NCI-H1436 (cell line): ENCODE data around the gene MAGI2.
"Not testable (repeated sequence)": the region's sequence is repeated elsewhere in the genome, so short reads cannot be mapped to it uniquely, and the experiment has no call there.

ENCODE experiments used
- DNase-seq: peaks from one replicate; lab custom pipeline; 2025; lab: John Stamatoyannopoulos, UW

MAGI2 gene

DNA sequence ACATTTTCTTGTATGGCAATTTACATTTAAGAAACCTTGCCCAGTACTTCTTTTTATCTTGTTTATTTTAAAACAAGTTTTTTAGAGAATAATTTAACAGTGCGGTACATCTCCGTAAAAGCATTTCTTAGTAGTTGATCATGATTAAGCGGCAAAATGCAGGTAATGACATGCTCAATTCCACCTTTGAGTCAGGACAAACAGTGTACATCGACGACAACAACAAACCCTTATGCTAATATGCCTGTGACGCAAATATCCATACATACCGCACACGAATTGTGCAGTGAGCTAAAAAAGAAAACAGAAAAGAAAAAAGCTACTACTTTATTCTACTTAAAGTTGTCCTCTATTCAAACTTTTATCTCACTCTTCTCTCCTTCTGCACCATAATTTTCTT is 1.9 kb downstream of the MAGI2 start:
- no peak for DNase-seq

DNA sequence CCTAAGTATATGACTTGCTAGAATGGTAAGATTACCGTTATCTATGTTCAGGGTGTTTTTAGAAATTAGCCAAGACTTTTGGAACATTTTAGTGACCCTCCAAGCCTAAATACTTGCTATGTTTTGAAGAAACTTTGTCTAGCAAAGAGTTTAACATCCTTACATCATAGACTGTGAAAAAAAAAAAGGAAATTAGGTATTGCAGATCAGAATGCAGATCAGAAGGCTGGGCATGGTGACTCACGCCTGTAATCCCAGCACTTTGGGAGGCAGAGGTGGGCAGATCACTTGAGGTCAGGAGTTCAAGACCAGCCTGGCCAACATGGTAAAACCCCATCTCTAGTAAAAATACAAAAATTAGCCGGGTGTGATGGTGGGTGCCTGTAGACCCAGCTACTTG is 10.7 kb downstream of the MAGI2 start:
- DNase-seq: not testable (repeated sequence)

DNA sequence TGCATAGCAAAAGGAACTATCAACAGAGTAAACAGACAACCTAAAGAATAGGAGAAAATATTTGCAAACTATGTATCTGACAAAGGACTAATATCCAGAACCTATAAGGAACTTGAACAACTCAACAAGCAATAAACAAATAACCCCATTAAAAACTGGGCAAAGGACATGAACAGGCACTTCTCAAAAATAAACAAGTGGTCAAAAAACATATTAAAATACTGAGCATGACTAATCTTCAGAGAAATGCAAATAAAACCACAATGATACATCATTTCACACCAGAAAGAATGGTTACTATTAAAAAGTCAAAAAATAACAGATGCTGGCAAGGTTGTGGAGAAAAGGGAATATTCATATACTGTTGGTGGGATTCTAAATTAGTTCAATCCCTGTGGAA is 17.1 kb downstream of the MAGI2 start:
- no peak for DNase-seq

DNA sequence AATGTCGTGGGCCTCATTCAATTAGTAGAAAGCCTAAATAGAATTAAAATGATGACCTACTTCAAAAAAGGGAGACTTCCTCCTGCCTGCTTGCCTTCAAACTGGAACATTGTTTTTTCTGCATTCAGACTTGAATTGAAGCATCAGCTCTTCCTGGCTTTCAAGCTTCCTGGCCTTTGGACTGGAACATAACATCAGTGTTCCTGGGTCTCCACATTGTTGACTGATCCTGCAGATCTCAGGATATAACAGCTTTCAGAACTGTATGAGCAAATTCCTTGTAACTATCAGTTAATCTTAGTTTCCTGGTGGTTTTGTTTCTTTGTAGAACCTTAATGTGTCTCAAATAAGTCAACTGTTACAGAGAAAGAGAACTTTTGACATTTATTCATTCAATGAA is 18.6 kb downstream of the MAGI2 start:
- no peak for DNase-seq

DNA sequence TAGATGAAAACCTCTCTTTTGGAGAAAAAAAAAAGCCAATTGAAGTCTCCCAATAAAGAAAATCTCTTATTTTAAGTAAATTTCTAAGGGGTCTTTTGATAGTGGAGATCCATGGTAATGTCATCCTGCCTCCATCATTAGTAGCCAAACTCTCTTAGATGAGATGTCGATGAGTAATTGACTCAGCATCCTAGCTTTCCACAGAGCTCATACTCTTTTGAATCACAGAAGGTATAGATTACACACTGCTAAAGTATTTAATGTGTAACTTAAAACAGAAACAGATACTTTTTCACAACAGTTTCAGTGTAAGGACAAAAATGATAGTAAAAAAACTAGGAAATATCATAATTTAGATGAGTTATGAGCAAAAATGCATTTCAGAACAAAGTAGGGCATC is 19.4 kb downstream of the MAGI2 start:
- no peak for DNase-seq

DNA sequence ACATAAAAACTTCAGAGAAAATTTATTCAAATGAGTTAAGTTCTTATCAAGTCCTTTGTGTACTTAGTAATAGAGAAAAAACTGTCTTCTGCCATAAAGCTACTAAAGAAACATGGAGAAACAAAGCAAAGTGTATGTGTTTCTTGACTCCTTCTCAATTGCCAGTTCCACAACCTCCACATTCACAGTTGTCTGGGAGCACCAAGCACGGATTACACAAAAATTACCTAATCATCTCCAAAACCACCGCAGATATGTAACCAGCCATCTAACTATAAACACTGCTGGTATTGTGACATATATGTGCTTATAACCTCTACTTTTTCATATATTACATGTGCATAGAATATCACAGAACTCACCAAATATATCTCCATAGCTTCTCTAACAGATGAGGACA is 23.1 kb downstream of the MAGI2 start:
- DNase-seq: no peak

DNA sequence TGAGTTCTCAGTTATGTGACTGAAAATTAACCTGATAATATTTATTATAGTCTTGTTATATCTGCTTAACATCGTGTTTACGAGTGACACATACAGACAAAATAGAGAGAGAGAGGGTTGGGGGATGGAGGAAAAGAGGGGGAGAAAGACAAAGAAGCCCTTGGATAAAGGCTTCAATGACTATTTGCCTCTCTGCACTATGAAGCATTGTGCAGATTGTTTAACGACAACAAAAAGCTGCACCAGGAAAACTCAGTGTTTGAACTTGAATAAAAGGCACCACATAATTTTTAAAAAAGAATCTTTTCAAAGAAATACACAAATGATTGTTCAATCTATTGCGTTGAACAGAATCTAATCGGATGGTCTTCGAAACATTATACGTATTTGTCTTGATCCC is 27.8 kb downstream of the MAGI2 start:
- DNase-seq: no peak

DNA sequence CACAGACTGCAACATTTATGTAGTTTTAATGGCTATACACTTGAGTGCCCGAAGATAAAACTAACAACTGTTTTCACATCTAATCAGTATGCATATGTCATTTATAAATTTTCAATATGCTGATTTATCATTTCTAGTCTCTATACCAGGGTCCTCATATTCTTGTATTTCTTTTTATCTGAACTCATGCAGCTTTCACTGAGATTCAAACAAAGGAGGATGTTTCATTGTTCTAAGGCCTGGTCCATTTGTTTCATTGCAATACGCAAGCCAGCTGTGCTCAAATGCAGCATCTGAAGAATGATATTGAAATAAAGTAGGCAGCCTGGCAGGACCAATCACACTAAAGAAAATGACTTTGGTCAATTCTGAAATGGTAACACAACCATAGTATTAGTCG is 31.7 kb downstream of the MAGI2 start:
- no peak for DNase-seq

DNA sequence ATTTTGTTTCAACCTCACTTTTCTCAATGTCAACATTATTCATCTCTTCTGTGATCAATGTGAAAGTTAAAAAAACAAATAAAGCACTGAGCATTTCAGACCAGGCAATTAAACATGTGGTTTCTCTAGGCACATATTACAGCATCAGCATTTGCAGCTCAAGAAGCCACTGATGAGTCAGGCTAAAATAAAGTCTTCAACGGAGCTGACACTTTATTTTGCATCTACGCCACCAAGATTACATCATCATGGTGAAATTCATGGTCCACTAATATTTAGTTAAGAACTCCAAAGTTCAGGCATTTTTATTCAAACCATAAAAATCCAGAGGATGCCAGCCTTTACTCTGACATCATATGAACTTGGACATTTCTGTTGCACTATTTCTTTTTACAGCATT is 33.0 kb downstream of the MAGI2 start:
- no peak for DNase-seq

DNA sequence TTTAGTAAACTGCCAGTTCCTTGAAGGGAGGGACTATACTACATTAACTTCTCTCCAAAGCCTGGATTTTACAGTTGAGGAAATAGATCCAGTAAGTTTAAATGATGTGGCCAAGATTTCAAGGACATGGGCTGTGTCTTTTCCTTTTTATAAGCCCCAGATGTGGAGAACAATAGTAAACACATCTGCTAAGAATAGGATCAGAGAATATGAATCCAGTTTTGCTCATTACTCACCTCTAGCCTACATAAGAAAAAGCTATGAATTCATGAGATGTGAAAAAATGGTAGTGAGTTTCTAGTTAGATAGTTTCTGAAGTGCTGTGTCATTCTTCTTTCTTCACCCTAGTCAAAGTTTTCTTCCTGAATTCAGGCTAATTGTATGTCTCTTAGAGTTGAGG is 38.6 kb downstream of the MAGI2 start:
- no peak for DNase-seq

DNA sequence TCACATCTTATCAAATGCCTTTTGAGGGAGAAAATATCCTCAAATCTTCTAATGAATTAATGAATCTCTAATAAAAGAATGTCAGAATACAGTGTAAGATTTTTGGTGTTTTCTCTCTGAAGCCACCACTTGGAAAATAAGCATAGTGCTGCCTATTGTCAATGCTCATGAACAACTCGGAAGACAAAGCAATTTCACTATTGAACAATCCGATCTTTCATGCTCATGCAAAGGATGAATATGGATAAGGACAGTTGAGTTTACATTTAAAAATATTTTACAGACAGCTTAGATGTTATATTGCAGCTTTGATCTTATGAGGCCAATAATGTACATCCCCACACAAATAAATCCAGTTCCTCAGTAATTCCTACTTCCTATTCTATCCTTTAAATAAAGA is 40.6 kb downstream of the MAGI2 start:
- DNase-seq: no peak

DNA sequence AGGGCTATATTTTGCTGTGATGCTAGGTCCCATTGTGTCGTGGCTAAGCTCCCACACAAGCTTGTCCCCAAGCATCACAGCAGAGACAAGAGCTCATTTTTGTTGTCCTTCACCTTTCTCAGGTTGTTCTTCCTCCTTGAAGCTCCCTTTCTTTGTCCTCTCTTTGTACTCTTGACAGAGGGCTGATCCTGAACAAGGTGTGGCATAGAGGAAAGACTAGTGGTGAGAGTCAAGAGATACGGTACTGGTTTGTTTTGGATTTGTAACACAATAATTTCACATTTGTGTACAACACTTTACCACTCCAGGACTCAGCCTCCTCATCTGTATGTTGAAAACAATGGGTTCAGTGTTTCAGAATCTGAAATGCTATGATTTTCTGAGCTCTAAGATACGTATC is 41.0 kb downstream of the MAGI2 start:
- no peak for DNase-seq

DNA sequence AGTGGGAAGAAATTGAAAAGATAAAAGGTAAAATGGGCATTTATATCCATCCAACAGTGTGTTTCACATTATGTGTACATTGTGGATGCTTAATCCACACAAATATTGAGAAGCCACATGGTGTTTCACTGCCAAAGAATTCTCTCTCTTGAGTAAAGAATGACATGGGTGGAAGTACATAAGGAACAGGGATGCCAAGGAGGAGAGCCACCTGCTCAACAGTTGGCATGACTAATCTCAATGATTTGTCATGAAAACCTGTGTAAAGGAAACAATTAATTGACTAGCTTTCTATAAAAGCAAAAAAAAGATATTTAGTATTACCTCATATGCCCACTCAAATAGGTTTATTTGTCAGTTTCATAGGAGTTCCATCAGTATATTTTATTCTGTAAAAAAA is 43.1 kb downstream of the MAGI2 start:
- DNase-seq: no peak

DNA sequence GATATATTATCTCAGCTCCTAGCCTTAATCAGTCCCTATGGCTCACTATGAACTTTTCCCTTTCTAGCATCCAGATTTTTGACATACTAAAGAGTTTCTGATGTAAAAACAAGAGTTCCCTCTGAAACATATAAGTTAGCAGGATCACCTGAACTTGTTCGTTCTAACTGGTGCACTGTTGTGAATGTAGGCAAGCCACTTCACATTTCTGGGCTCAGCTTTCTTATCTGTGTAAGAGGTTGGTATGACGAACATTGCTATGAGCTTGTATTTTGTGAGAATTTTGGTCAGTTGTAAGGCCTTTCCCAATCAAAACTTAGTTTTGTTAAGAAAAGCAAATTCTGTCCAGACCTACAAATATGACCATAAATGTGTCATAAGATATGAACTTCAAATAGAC is 46.1 kb downstream of the MAGI2 start:
- DNase-seq: no peak

DNA sequence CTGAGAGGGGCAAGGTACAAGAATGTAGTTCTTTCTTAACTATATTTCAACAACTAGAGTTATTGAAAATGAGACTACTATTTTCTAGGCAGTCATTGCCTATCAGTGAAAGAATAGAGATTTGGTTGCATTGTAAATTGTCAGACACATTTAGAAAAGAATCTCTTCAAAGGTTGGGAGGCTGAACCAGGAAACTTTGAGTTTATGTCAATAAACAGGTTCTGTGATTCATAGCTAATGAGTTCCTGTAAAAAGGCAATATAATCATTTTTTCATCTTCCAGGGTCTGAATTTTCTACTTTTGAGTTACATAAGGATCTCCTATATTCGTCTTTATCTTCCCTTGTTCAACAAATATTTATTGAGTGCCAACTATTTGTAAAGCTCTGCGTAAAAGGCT is 47.1 kb downstream of the MAGI2 start:
- no peak for DNase-seq

DNA sequence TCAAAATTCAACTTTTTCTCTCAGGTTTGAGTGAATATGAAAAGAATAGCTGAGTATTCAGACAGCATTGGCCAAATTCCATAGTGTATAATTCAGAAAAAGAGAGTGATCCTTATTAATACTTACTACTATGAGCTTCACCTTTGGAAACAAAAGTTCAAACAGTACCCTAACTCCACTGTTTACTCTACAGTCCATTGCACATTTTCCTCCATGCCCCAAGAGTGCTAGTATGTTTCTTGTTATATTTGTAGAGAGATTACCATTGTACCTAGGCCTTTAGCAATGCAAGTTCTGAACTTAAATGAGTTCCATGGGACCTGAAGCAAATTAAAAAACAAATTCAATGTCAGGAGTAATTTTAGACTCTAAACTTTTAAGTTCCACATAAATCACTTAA is 48.1 kb downstream of the MAGI2 start:
- DNase-seq: no peak

DNA sequence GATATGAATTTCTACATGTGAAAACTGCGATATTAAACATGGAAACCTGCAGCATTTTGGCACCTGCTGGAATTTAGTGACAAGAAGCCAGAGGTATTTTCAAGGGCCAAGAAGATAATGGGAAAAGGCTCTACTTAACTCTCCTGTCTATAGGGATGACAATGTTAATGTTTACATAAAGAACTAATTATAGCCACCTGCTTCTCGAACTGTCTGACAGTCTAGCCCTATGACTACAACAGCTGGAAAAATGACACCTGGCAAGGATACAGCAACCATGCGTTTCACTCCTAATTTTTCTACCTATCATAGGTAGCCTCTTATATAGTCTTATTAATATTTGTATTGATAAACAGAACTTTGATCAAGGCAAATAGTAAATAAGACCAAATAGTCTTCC is 49.6 kb downstream of the MAGI2 start:
- DNase-seq: no peak

DNA sequence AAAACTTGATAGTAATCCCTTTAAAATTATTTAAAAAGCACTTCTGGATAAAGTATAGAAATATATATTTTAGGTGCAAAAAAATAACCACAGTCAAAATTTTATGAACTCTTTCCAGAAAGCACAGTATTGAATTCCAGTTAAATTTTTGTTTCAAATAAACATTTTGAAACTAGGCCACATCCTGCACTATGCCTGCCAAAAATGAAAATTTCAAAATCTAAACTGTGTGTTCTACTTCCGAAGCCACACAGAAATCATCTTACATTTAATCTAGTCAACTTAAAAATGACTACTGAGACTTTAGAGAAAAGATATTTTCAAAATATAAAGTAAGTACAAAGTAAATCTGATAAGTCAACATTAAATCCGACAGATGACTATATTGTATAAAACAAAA is 50.0 kb downstream of the MAGI2 start:
- DNase-seq: no peak

DNA sequence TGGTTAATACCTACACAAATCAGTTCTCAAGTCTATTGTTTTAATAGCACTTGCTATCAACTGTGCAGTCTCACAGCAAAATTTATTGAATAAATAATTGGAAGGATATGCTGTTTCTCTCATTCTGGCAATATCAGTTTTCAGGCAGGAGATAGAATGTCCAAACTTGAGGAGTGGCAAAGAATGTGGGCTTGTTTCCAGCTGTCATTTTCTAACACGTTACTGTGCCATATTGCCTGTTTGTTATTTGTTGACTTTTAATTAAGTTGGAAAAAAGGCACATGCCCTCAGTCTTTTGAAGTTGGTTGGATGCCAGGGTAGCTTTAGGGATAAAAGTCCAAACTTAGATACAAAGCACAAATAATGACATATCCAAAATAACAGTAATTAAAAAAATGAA is 52.2 kb downstream of the MAGI2 start:
- DNase-seq: no peak

DNA sequence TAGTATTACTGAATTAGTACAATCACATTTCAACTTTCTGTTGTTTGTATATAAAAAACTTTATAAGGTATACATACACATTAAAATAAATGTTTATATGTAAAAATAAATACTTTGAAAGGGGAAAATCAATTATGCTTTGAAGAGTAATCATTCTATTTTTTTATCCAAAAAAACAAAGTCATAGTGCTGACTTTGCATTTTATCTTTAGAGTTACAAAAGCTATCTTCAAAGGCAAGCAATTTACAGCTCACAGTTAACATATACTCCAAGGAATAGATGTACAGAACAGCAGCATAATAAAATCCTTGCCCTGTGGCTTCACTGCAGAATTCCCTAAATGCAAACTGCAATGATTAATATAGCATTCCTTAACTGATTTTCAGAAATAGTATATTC is 53.2 kb downstream of the MAGI2 start:
- no peak for DNase-seq

DNA sequence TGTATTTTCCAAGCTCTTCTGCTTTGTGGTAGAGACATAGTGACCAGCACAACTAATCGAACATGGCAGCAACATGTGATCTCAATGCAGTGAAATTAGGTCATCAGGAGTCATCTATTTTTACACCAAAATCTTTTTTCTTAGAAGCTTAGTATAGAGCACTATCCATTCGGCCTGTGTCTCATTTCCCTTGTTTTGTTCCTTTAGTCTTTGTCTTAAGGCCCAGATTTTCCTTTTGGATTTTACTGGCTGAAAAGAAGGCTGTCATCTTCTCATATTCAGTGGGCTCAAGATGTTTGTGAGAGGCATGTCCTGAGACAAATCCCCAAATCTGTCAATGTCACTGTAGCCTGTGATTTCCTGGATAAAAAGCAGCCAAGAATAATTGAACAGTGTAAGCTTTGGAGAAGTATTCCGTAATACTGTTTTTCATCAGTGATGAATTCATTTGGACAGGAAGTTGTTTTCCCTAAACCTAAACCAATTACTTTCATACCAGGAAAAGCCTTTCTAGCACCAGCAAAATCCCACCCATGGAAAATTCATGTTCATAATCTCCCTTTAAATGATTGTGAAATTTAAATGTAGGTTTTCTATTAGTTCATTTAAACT is 55.2 kb downstream of the MAGI2 start:
- no peak for DNase-seq

DNA sequence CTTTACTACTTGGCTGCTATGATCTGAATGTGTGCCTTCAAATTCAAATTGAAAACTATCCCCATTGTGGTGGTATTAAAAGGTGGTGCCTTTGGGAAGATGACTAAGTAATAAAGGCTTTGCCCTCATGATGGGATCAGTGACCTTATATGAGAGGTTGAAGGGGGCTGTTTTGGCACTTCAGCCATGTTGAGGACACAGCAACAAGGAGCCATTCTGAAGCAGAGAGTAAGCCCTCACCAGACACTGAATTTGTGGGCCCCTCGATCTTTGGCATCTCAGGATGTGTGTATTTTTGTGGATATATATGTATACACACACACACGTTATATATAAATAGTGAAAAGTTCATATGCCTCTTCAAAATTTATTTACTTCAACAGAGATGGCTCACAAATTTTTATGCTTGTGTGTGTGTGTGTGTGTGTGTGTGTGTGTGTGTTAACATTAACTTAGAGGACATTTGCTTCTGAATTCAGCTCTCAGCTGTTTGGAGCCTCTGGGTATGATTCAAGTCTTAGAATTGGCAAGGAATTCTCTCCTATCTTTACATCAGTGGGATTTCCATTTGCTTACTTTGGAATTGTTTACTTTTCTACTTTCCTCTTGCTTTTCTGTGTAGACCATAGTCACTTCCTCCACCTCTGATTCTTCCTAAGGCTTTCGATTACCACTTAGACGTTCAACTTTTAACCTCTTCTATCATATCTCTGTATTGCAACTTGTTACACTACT is 66.6 kb downstream of the MAGI2 start:
- DNase-seq: no peak

DNA sequence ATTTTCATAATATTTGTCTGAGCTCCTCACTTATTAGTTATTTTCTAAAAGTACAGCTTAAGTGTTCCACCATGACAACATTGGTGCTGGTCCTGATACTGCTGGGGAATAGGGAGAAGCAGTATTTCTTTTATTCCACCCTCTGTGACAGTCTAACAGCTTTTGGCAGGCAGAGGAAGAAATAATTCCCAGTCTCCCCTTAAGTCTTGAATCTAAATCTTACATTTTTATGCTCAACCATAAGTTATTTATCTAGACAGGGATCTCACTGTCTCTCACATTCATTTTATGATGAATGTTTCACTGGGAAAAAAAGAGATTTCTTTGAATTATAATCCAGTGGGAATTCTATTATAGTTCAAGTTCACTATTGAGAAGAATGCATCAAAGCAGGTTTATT is 71.5 kb downstream of the MAGI2 start:
- DNase-seq: no peak

DNA sequence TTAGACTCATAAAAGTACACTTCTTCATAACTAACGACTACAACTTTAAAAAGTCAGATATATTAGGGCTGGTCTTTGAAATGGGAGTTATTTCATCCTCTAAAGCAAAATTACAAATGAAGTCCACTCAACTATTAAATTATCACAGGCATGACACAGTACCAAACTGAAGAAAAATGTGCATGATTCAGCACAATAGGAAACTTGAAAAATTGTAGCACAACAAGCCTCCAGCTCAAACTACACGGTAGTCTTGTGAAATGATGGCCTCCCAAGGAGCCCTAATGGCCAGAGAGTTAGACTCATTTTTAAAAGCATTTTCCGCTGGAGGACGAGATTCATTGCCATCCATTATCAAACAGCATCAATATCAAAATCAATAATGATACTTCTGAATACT is 76.4 kb downstream of the MAGI2 start:
- DNase-seq: no peak
